VCaP (cell line): Measurements from ENCODE around the gene KRT86.

Source experiments
- H3K27ac ChIP-seq: fragments of 450-650 bp; 2 replicates; pipeline ENCODE4 v1.5.1; 2017
- TF ChIP-seq, protein P1 (sequence below): fragments of 450-650 bp; conservative IDR thresholded peaks from 2 replicates; pipeline ENCODE4 v1.5.1; 2017; ENCODE audit warnings: mild to moderate bottlenecking, moderate library complexity

KRT86 gene

DNA sequence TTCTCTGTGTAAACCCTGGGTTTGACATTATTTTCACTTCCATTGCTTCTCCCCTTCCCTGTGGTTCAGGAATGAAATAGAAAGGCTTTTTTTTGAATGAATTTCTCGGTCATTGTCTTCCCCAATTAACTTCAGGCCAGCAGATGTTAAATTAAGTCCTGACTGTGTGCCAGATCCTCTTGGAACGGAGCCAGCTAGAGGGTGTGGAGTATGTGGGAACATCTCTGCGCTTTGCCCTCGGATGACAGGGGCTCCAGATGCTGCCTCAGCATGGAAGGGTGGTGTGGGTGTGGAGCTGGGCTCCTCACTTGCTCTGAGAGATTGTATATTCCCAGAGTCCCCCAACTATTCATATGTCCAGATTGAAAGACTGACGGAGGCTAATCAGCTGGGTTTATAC is 79.8 kb downstream of the KRT86 start:
- TF ChIP-seq, protein P1, sequence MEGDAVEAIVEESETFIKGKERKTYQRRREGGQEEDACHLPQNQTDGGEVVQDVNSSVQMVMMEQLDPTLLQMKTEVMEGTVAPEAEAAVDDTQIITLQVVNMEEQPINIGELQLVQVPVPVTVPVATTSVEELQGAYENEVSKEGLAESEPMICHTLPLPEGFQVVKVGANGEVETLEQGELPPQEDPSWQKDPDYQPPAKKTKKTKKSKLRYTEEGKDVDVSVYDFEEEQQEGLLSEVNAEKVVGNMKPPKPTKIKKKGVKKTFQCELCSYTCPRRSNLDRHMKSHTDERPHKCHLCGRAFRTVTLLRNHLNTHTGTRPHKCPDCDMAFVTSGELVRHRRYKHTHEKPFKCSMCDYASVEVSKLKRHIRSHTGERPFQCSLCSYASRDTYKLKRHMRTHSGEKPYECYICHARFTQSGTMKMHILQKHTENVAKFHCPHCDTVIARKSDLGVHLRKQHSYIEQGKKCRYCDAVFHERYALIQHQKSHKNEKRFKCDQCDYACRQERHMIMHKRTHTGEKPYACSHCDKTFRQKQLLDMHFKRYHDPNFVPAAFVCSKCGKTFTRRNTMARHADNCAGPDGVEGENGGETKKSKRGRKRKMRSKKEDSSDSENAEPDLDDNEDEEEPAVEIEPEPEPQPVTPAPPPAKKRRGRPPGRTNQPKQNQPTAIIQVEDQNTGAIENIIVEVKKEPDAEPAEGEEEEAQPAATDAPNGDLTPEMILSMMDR: no peak
- H3K27ac ChIP-seq: no peak overlapping the region

DNA sequence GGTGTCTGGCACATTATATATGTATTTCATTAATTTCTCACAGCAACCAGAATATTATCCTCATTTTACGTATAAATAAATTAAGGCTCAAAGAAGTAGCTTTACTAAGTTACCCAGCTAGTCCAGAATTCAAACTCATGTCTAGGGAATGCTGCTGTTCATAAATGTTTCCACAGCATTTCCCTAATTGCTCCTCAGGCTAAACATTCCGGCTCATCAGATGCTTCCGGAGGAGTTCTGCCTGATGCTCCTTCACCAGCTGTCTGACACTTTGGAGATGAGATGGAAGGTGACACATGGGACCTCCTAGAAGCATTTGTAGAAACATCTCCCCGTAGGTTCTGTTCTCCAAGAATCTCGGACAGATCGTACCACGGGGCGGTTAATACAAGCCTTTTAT is 80.7 kb downstream of the KRT86 start:
- TF ChIP-seq, protein P1: no peak
- no peak overlapping the region for H3K27ac ChIP-seq

DNA sequence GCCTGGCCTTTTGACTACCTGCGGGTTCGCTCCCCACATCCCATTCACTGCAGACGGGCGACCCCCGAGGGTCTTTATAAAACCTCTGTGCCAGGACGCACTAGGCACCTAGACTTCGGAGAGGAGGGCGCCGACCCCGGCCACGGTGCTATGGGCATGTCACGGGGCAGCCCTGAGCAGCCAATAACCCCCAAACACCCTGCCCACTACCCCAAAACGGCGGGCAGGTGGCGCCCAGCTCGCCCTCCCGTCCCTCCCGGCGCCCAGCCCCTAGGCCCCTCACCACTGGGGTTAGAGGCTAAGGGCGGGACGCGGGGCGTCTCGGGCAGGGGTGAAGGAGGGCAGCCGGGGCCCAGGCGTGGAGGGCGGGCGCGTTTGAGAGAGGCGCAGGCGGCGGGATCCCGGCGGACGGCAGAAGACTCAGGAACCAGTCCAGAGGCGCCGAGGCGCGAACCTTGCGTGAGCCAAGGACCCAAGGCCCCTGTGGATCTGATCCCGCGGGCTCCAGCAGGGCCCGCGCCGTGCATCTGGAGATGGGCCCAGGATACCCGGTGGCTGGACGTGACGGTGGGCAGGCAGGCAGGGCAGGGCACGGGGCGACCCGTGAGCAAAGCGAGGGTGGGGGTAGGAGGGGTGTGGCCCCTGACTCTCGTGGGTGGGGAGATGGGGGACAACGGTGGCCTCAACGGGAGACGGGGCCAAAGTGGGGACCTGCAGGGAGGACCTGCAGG is 81.8 kb downstream of the KRT86 start:
- TF ChIP-seq, protein P1: no peak
- no peak overlapping the region for H3K27ac ChIP-seq

DNA sequence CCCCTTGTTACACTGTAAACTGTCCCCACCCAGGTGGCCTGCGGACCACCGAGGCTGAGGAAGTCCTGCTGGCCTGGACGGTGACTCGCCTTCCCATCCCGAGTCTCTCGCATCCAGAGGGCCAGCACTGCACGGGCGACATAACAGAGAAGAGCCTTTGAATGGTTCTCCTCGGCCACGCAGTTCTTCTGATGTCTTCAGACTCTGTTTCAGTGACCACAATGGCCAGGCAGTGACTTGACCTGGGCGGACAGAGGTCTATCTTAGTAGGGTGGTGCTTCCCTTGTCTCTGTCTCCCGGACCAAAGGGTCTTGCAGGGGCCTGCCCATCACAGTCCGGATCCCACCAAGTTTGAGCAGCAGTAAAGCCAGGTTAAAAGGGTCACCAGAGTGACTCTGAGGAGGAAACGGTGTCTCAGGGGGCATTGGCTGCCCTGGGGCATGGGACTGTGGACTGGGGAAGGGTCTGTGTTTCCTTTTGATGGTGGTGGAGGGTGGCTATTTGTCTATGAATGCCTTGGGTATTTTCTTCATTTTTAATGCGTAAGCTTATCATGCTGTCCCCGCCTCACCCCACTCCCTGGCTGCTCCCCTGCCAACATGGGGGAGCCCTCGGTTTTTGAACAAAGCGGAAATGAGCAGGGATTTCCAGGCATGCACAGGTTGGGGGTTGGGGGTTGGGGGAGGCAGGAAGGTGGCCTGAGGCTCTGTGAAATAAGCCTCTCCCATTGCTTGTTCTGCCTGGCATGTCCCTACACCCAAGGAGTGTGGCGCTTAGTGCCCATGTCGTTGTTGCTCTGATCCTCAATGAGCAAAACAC is 82.5 kb downstream of the KRT86 start:
- TF ChIP-seq, protein P1: no peak

More for the DNA sequence above, 82.5 kb downstream of the KRT86 start:
- H3K27ac ChIP-seq: no peak overlapping the region
